Skin epidermis (tissue), 12 donors: ENCODE measurements around the gene CYP24A1.

ENCODE experiments used
- H3K27ac ChIP-seq, 21 experiments: fragments of 200-600 bp; sonication (generic) in 11 of 21; one replicate each; pipeline ENCODE4 v1.5.0; 2020; ENCODE audit warnings: mild to moderate bottlenecking in 3 of 21, inconsistent platforms in 2 of 21, moderate library complexity in 2 of 21
- H3K4me3 ChIP-seq, 7 experiments: fragments of 200-600 bp; sonication (generic) in 2 of 7; one replicate each; pipeline ENCODE4 v1.5.0; 2020; ENCODE audit warnings: inconsistent platforms in 2 of 7, mild to moderate bottlenecking in 2 of 7, moderate library complexity in 1 of 7

CYP24A1 gene

GRCh38 chr20:54173653-54174456 lies at the start of gene CYP24A1:
CYP24A1 (minus strand) TSS chr20:54173986; CDS start chr20:54173579, 407 bp downstream.
- peak within 1 kb of the TSS in 6 of 7 experiments; percentile 1 to 27 (median 18) for H3K4me3 ChIP-seq
- H3K27ac ChIP-seq: no peak within 1 kb of the TSS

DNA sequence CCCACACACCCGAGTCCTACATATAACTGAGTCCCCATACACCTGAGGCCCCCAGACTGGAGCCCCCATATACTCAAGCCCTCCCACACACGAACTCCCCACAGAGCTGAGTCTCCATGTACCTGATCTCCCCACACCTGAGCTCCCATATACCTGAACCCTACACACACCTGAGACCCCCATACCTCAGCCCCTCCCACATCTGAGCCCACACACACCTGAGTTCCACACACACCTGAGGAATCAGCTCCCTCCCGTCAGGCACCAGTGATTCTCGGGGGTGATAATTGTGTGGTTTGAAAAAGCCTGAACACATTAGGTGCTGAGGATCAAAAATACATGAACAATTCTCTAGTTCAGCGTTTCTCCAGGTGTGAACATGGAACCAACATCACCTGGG lies 49.5 kb upstream of the CYP24A1 start:
- H3K4me3 ChIP-seq: no peak overlapping the region
- no peak overlapping the region for H3K27ac ChIP-seq

DNA sequence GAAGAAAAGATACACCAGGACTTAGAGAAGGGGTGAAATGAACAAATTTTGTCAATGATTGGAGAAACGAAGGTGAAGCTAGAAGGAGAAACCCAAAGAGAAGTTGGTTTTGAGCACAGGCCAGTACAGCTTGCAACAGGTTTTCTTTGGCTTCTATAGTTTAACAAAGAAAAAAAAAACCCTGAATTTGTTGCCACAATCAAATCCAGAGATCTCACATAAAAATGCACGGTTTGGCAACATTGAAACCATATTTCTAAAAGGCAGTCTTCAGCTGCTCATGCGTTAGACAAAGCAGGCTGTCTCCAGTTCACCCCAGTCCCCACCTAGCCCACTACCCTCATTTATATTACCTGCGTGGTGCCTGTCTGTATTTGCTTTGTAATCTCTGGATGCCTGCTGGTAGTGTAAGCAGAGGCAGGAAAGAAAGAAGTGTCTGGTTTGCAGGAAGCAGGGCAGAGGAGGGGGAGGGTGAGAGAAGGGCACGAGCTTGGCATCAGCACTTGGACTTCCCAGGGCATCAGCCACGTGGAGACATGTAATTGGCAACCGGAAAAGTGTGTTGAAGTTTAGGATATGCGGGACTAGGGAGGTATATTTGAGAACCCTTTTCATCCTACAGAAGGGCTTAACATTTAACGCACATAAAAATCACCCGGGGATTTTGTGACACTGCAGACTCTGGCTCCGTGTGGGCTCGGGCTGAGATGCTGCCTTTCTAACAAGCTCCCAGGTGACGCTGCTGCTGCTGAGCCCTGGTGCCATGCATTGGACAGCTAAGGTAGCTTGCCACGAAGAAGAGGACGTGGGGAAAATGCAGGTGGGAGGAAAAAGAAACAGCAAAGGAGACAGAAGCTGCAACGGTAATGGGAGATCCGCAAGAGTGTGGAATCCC lies 48.5 kb upstream of the CYP24A1 start:
- Histone ChIP-seq H3K27ac (peak overlapping the region in 2 of 21 experiments; percentile 21 to 52), H3K4me3 (no peak overlapping the region)

GRCh38 chr20:54221353-54221752 lies 47.6 kb upstream of the CYP24A1 start:
- Histone ChIP-seq H3K27ac (peak overlapping the region in 2 of 21 experiments; percentile 21 to 52), H3K4me3 (no peak overlapping the region)

DNA sequence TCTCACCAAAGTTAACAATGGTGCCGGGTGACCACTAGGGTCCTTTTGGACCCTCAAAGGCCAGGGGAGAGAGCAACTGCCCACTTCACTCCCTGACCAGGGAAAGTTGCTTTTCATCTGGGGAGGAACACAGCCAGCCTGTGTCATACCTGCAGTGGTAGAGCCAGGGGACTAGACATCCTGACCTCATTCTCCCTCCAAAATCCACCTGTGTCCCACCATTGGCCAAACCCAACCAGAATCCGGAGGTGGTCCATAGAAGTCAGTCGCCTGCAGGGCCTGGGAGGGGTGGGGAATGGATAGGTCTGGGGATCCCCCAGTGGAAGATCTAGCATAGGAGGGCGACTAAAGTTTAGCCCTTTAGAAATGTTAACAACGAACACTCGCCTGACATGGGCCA lies 46.9 kb upstream of the CYP24A1 start:
- Histone ChIP-seq H3K27ac (no peak overlapping the region), H3K4me3 (no peak overlapping the region)

GRCh38 chr20:54219751-54220426 lies 46.1 kb upstream of the CYP24A1 start:
- no peak overlapping the region for H3K27ac ChIP-seq
- H3K4me3 ChIP-seq: no peak overlapping the region

DNA sequence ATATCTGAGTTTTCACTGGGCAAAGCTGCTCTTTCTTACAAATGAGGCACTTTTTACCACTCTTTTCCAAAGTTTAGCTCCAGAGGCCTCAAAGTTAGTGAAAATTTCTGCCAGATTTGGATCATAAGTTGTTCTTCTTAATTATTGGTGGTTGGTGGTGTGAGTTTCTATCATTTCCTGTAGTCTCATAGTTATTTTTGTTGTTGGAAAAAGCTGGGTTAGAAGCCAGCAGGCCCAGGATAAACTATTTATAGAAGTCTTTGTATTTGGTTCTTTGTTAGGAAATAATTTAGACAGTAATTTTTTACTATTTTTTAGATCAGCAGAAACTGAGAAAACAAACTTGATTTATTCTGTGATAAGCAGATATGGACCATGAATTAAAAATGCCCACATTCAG lies 44.7 kb upstream of the CYP24A1 start:
- Histone ChIP-seq H3K27ac (no peak overlapping the region), H3K4me3 (no peak overlapping the region)

DNA sequence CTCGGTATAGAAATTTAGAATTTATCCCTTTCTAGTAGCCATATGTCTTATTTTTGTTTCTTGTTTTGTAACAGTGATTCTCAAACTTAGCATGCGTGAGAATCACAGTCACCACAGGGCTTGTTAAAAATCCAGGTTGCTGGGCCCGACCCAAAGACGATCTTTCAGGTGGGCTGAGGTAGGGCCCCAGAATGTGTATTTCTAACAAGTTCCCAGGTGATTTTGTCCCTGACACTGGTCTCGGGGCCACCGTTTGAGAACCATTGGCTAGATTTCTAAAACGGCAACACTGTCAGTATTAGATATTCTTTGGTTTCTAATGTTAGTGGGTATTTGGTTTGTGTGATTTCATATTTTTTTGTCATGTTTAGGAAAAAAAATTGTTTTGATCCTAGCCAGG lies 44.0 kb upstream of the CYP24A1 start:
- Histone ChIP-seq H3K4me3 (no peak overlapping the region), H3K27ac (no peak overlapping the region)

DNA sequence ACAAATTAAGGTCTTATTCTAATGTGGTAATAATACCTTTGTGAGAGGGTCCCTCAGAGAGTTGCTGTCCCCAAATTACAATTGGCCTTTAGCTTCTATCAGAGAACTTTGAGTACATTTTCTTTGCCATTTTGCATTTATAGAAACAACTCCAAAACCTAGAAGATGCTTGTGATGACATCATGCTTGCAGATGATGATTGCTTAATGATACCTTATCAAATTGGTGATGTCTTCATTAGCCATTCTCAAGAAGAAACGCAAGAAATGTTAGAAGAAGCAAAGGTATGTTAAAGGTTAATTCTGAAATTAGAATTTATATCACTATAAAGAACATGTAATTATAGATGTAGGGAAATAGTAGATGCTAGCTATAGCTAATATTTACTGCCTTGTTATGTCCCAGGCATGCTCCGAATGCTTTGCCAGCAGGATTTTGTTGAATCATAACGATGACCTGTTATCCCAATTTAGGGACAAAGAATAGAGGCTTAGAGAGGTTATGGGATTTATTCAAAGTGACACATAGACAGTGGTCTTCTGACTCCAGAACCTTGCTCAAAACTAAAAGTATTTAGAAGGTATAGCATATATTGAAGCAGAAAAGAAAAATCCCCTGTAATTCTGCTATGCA lies 41.5 kb upstream of the CYP24A1 start:
- H3K27ac ChIP-seq: no peak overlapping the region
- no peak overlapping the region for H3K4me3 ChIP-seq

- no peak overlapping the region for H3K27ac ChIP-seq
- H3K4me3 ChIP-seq: no peak overlapping the region
Observed at GRCh38 chr20:54214566-54214965, 40.8 kb upstream of the CYP24A1 start.

- Histone ChIP-seq H3K27ac (no peak overlapping the region), H3K4me3 (no peak overlapping the region)
Observed at GRCh38 chr20:54212871-54213270, 39.1 kb upstream of the CYP24A1 start.

DNA sequence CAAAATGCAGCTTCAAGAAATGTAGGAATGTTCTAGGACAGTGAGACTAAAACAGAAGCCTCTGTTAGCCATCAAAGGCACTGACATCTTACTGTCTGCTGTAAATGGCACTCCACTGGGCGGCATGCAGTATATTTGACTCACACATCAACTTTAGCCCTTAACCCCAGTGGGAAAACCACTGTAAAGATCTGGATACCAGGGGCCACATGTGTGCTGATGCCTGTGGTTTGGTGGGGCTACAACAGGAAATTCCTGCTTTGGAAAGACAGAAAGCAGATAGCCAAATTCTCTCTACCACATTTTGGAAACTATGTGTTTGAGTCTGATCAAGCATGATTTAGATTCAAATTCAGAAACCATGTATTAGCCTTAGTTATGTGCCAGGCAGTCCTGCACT lies 38.4 kb upstream of the CYP24A1 start:
- no peak overlapping the region for H3K27ac ChIP-seq
- H3K4me3 ChIP-seq: no peak overlapping the region

GRCh38 chr20:54209216-54209813 lies 35.5 kb upstream of the CYP24A1 start:
- Histone ChIP-seq H3K4me3 (peak overlapping the region in 5 of 7 experiments; percentile 76 to 98 (median 97)), H3K27ac (peak overlapping the region in 1 of 21 experiments; percentile 98)

DNA sequence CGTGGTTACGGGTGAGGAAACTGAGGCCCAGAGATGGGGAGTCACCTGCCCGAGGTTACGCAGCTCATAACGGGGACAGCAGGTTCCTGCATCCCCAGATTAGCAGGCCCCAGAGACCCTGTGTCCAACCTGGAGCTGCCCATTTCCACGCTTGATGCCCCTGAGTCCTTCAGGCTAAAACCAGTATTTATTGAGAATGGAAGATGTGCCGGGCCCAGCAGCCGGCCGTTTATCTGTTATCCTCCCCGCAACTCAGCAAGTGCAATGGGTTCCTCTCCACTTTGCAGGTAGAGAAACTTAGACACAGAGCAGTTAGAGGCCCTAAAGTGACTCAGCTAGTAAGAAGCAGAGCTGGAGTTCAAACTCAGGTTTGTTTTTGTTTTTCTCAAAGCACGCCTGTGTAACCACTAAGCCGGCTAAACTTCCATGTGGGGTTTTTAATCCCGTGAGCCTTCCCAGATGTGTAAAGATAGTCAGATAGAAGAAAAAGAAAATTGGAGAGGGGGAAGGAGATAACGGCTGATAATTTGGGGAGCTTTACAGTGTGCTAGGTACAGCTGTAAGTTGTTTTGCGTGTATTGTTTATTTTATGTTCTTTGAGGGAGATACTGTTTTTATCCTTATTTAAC lies 34.9 kb upstream of the CYP24A1 start:
- H3K4me3 ChIP-seq: peak overlapping the region; percentile 76 to 98 (median 94)
- H3K27ac ChIP-seq: peak overlapping the region; percentile 94 to 100 (median 99)

DNA sequence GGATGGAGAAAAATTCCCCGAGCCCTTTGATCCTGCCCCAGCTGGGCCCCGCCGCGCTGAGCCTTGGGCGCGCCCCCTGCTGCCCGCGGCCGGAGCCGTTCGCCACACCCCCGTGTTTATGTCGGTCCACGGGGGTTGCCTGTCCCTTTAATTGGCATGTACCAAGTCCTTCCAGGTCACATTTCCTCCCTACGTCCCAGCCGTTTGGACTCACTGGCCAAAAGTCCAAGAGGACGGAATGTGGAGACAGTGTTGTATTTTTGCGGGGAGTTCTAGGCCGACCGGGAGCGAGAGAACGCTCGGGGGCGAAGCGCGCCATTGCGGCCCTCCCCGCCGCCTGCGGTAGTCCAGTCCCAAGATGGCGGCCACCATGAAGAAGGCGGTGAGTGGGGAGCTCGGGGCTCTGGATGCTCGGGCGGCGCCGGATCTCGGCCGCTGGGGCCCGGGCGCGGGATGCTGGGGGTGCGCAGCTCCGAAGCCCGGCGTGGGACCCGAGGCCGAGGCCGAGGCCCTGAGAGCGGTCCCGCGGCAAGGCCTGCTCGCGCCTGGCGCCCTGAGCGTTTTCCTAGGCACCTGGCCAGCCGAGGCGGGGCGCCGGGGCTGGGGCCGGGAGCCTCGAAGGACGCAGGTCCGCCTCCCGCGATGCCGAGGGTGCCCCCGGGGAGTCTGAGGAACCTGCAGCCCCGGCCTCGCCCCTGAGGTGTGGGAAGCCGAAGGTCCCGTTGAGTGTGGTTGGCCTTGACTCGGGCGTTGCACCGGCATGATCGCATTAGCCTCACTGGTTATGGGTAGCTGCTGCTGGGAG lies 34.2 kb upstream of the CYP24A1 start, which contains the start of gene PFDN4:
TSS of gene PFDN4 (plus strand) at position 345 of the 805 bp plus-strand sequence. CDS start at position 359, 14 bp downstream.
- Histone ChIP-seq H3K27ac (peak within 1 kb of the TSS; percentile 94 to 100 (median 99)), H3K4me3 (peak within 1 kb of the TSS; percentile 76 to 98 (median 94))

GRCh38 chr20:54207053-54207742 lies 33.4 kb upstream of the CYP24A1 start:
- H3K4me3 ChIP-seq: peak overlapping the region; percentile 76 to 98 (median 94)
- peak overlapping the region in 19 of 21 experiments; percentile 94 to 100 (median 99) for H3K27ac ChIP-seq

- H3K4me3 ChIP-seq: no peak overlapping the region
- H3K27ac ChIP-seq: no peak overlapping the region
Observed at GRCh38 chr20:54205450-54205849, 31.7 kb upstream of the CYP24A1 start.
